Endothelial cell of umbilical vein (primary cell): Measurements from ENCODE around the gene UQCRC1. TPM values are rescaled to one million over a fixed set of nuclear protein-coding genes. Genes with fewer than 3 reads are reported as not detected.

Source experiments
- BruUV-seq: library from RNA; stranded (reverse); fragments of 400-500 nt; replicated peaks from 2 replicates; lab custom pipeline; 2021; lab: Mats Ljungman, UMichigan
- CTCF ChIA-PET: fragments of 300-600, 350-600 bp; sonication (Branson Sonifier 250); formaldehyde crosslinking; loops from one replicate; lab custom pipeline; 2021; ENCODE audit warnings: antibody characterized with exemption, inconsistent platforms; lab: Charles Lee
- POLR2A ChIA-PET: fragments of 300-600, 350-600 bp; sonication (Branson Sonifier 250); formaldehyde crosslinking; loops from one replicate; lab custom pipeline; 2021; ENCODE audit warnings: antibody characterized with exemption, inconsistent platforms; lab: Charles Lee
- DNase-seq: peaks from one replicate; pipeline ENCODE4 v3.0.0-alpha.2; 2011; ENCODE audit warnings: low read depth, low spot score
- FAIRE-seq: peaks from 2 replicates; lab custom pipeline; 2011; peaks lifted over from hg19 to GRCh38; lab: Jason Lieb, UNC
- H2AFZ ChIP-seq: 2 replicates; pipeline ENCODE4 v1.6.0; 2012; ENCODE audit warnings: low read depth, low read length, control low read depth, inconsistent platforms
- H3K27ac ChIP-seq: 2 replicates; pipeline ENCODE4 v1.5.1; 2011; ENCODE audit warnings: low read depth, mild to moderate bottlenecking, control low read depth, low read length, moderate library complexity; ENCODE audit not compliant: insufficient read depth
- H3K27me3 ChIP-seq, 2 experiments: 2 replicates each; pipeline versions ENCODE4 v1.6.0 to v1.6.1; 2011; ENCODE audit warnings: low read length in 2 of 2, mixed read lengths in 1 of 2; ENCODE audit not compliant: control insufficient read depth in 2 of 2, insufficient read depth in 2 of 2
- H3K36me3 ChIP-seq, 2 experiments: 2 replicates in 1 of 2; 3 replicates in 1 of 2; pipeline ENCODE4 v1.5.1; 2011; ENCODE audit warnings: low read length in 2 of 2, mild to moderate bottlenecking in 1 of 2, moderate library complexity in 1 of 2; ENCODE audit not compliant: control insufficient read depth in 2 of 2, insufficient read depth in 2 of 2; ENCODE audit errors: extremely low read depth in 1 of 2
- H3K4me1 ChIP-seq: 3 replicates; pipeline ENCODE4 v1.5.1; 2011; ENCODE audit warnings: mild to moderate bottlenecking, low read length; ENCODE audit not compliant: control insufficient read depth, insufficient read depth; ENCODE audit errors: extremely low read depth
- H3K4me2 ChIP-seq: 2 replicates; pipeline ENCODE4 v1.6.1; 2011; ENCODE audit warnings: low read length, control low read depth, mixed read lengths; ENCODE audit not compliant: insufficient read depth
- H3K4me3 ChIP-seq, 3 experiments: fragments of 200-600 bp in 1 of 3; sonication (generic), shearing (Covaris generic) in 1 of 3; replicated peaks in 1 of 3; 2 replicates each; pipeline ENCODE4 v1.5.1; 2011 to 2016; ENCODE audit warnings: control low read depth in 3 of 3, low read length in 3 of 3, mild to moderate bottlenecking in 2 of 3, inconsistent platforms in 1 of 3, low read depth in 1 of 3, moderate library complexity in 1 of 3; ENCODE audit not compliant: insufficient read depth in 1 of 3
- H3K79me2 ChIP-seq: 2 replicates; pipeline ENCODE4 v1.6.0; 2012; ENCODE audit warnings: low read length, inconsistent platforms; ENCODE audit not compliant: control insufficient read depth, insufficient read depth
- H3K9ac ChIP-seq: replicated peaks from 2 replicates; pipeline ENCODE3; 2011; ENCODE audit warnings: low read length, control low read depth; ENCODE audit not compliant: insufficient read depth; ENCODE audit errors: extremely low read depth
- H3K9me1 ChIP-seq: replicated peaks from 3 replicates; pipeline ENCODE4 v1.6.0; 2011; ENCODE audit warnings: mild to moderate bottlenecking, low read length; ENCODE audit not compliant: control insufficient read depth, insufficient read depth; ENCODE audit errors: extremely low read depth
- H3K9me3 ChIP-seq: replicated peaks from 2 replicates; pipeline ENCODE4 v1.5.1; 2012; ENCODE audit warnings: low read length, inconsistent platforms; ENCODE audit not compliant: control insufficient read depth, insufficient read depth
- H4K20me1 ChIP-seq: replicated peaks from 2 replicates; pipeline ENCODE3; 2011; ENCODE audit warnings: mild to moderate bottlenecking, low read length; ENCODE audit not compliant: control insufficient read depth, insufficient read depth; ENCODE audit errors: extremely low read depth
- EZH2 ChIP-seq: IDR thresholded peaks from 2 replicates; pipeline ENCODE4 v1.6.1; 2012; ENCODE audit warnings: borderline replicate concordance, low read depth, mild to moderate bottlenecking, moderate library complexity, low read length, inconsistent platforms; ENCODE audit not compliant: severe bottlenecking
- FOS ChIP-seq: IDR thresholded peaks from 2 replicates; pipeline ENCODE4 v1.6.1; 2011; ENCODE audit warnings: mild to moderate bottlenecking, low read length, moderate library complexity, borderline replicate concordance; ENCODE audit not compliant: insufficient read depth
- JUN ChIP-seq: IDR thresholded peaks from 2 replicates; pipeline ENCODE4 v1.6.1; 2011; ENCODE audit warnings: borderline replicate concordance, low read depth; ENCODE audit not compliant: insufficient read length, insufficient read depth
- MAX ChIP-seq: IDR thresholded peaks from 2 replicates; pipeline ENCODE4 v1.6.1; 2011; ENCODE audit not compliant: insufficient read depth, insufficient read length
- MYC ChIP-seq: IDR thresholded peaks from one replicate; pipeline ENCODE4 v1.6.1; 2011; ENCODE audit warnings: mild to moderate bottlenecking, low read depth, low read length
- POLR2A ChIP-seq: IDR thresholded peaks from 2 replicates; pipeline ENCODE4 v1.6.1; 2012; ENCODE audit warnings: low read depth, mild to moderate bottlenecking, control low read depth, low read length
- POLR2AphosphoS5 ChIP-seq: IDR thresholded peaks from 2 replicates; pipeline ENCODE4 v1.6.1; 2012; ENCODE audit warnings: low read depth, mild to moderate bottlenecking, control low read depth, low read length, moderate library complexity; ENCODE audit not compliant: insufficient read depth
- dilution Hi-C: fragments of 300-500 bp; cut with MboI; formaldehyde crosslinking; loops from one replicate; pipeline ENCODE4 v1.15.0; 2019; ENCODE audit warnings: low sequenced_read_pairs; ENCODE audit not compliant: extremely low pct_ligation_motif_present
- intact Hi-C: fragments of 100-400 bp; cut with micrococcal nuclease; formaldehyde crosslinking; loops from one replicate; pipeline ENCODE4 v1.10.0; 2022
- polyA plus RNA-seq, 4 experiments: library from polyadenylated mRNA; depleted of rRNA in 3 of 4; stranded (reverse) in 3 of 4; unstranded in 1 of 4; fragments of >200 nt; gene quantifications; 2 replicates each; pipeline versions ENCODE4 v1.2.1 to v1.2.3, GENCODE V29; 2011 to 2012; ENCODE audit warnings: missing spikeins in 1 of 4
- total RNA-seq: library from RNA; stranded (reverse); gene quantifications from 2 replicates; pipeline ENCODE4 v1.2.3, GENCODE V29; 2021
- TF ChIP-seq, protein P1 (sequence below), 2 donors: IDR thresholded peaks; 1 replicate in 1 of 2; 2 replicates in 1 of 2; pipeline ENCODE4 v1.5.1; 2011; ENCODE audit warnings: low read length in 2 of 2, mild to moderate bottlenecking in 2 of 2, moderate library complexity in 2 of 2, control low read depth in 1 of 2, inconsistent platforms in 1 of 2, low read depth in 1 of 2; ENCODE audit not compliant: insufficient read depth in 1 of 2; ENCODE audit errors: extremely low read depth in 1 of 2

The UQCRC1 gene
- total and polyA plus RNA-seq, 2 donors (not counting 3 experiments of a cell fraction or from before 2014, with no cell fraction given), result 184 to 427 TPM

GRCh38 chr3:48562367-48563095 lies 46.9 kb downstream of the UQCRC1 start:
- ChIA-PET CTCF (interaction anchor here (0.7 to 1.4 kb wide), 4 partner anchors 13 to 126 kb away, joined by 3 to 6 read pairs (median 4); partner anchors contain the start of genes SLC26A6 and UQCRC1), POLR2A (no interaction called here)
- Histone ChIP-seq H3K9me1 (no peaks in the 10 kb centered on the region), H3K9ac (no peak overlapping the region), H2AFZ (no peak overlapping the region), H4K20me1 (no peaks in the 10 kb centered on the region), H3K36me3 (no peaks in the 10 kb centered on the region), H3K4me2 (no peak overlapping the region), H3K4me1 (peaks cover 21% of the 10 kb centered on the region), H3K27me3 (no peaks in the 10 kb centered on the region), H3K79me2 (no peaks in the 10 kb centered on the region), H3K4me3 (no peak overlapping the region), H3K9me3 (no peaks in the 10 kb centered on the region), H3K27ac (no peak overlapping the region)
- BruUV-seq, result no TSS peak
- intact Hi-C loops, result no loop called here
- no peak for FAIRE-seq
- dilution Hi-C loops, result no loop called here
- TF ChIP-seq POLR2A (no peak), MAX (no peak), MYC (no peak), JUN (no peak), POLR2AphosphoS5 (no peak), EZH2 (no peak), FOS (no peak)
- TF ChIP-seq, protein P1, sequence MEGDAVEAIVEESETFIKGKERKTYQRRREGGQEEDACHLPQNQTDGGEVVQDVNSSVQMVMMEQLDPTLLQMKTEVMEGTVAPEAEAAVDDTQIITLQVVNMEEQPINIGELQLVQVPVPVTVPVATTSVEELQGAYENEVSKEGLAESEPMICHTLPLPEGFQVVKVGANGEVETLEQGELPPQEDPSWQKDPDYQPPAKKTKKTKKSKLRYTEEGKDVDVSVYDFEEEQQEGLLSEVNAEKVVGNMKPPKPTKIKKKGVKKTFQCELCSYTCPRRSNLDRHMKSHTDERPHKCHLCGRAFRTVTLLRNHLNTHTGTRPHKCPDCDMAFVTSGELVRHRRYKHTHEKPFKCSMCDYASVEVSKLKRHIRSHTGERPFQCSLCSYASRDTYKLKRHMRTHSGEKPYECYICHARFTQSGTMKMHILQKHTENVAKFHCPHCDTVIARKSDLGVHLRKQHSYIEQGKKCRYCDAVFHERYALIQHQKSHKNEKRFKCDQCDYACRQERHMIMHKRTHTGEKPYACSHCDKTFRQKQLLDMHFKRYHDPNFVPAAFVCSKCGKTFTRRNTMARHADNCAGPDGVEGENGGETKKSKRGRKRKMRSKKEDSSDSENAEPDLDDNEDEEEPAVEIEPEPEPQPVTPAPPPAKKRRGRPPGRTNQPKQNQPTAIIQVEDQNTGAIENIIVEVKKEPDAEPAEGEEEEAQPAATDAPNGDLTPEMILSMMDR (IDR thresholded peaks at IDR 0.05; ENCODE audit: extremely low read depth in 1 of 2, insufficient read depth in 1 of 2, low read depth in 1 of 2, low read length in 2 of 2), result no peak
- no peak for DNase-seq
